ENCODE measurements around the gene ZNF106. TPM values are rescaled to one million over a fixed set of nuclear protein-coding genes. Genes with fewer than 3 reads are reported as not detected.

The ZNF106 gene
- polyA plus RNA-seq, 3 donors, result 29.0 to 121 (median 69.2) TPM

- Histone ChIP-seq H3K27ac (ENCODE audit: low read depth in 1 of 2, low read length in 2 of 2) (no peak overlapping the region), H2AFZ (ENCODE audit: insufficient read depth, low read depth, low read length, poor library complexity, severe bottlenecking) (no peak overlapping the region), H3K9me3 (replicated peaks in 1 of 2; ENCODE audit: control insufficient read depth in 1 of 2, insufficient read depth in 1 of 2, low read length in 2 of 2) (peaks cover 0 to 5% of the 10 kb centered on the region in 2 donors), H3K4me3 (replicated peaks in 1 of 3; ENCODE audit: low read depth in 2 of 3, low read length in 3 of 3) (no peak overlapping the region), H3K4me1 (ENCODE audit: control insufficient read depth in 1 of 2, insufficient read depth in 2 of 2, low read length in 2 of 2) (peaks cover 12 to 15% of the 10 kb centered on the region in 2 donors), H3K4me2 (replicated peaks; ENCODE audit: extremely low read depth, low read length, poor library complexity, severe bottlenecking) (no peak overlapping the region), H3K9ac (ENCODE audit: insufficient read depth, low read length, poor library complexity, severe bottlenecking) (no peak overlapping the region), H3K36me3 (replicated peaks in 1 of 2; ENCODE audit: control insufficient read depth in 1 of 2, insufficient read depth in 2 of 2, low read length in 2 of 2) (peaks cover 0 to 7% of the 10 kb centered on the region in 2 donors), H3K27me3 (ENCODE audit: control insufficient read depth in 2 of 2, insufficient read depth in 2 of 2, low read length in 2 of 2) (no peaks in the 10 kb centered on the region), H4K20me1 (ENCODE audit: insufficient read depth, low read length) (no peaks in the 10 kb centered on the region), H3K79me2 (ENCODE audit: insufficient read depth, low read length) (no peaks in the 10 kb centered on the region)
- Mint-ChIP-seq H3K4me3 (no peak overlapping the region), H3K9me3 (peaks cover 3 to 8% (median 7%) of the 10 kb centered on the region in 7 donors), H3K27ac (peak overlapping the region in 1 of 7 donors; percentile 70), H3K36me3 (peaks cover 5 to 13% of the 10 kb centered on the region in 2 donors), H3K27me3 (ENCODE audit: low read depth in 3 of 3) (peaks cover 0 to 2% (median 0%) of the 10 kb centered on the region in 3 donors), H3K4me1 (peaks cover 15% of the 10 kb centered on the region)
- TF ChIP-seq CTCF (IDR thresholded peaks at IDR 0.05), result no peak
- WGBS (ENCODE audit: insufficient coverage), result no CpG with 5 or more reads among the region's 1 CpG
- DNase-seq, result no peak
- intact Hi-C loops (cut with micrococcal nuclease), result no loop called here
Observed at GRCh38 chr15:42374810-42375209, 116.1 kb downstream of the ZNF106 start.

- H3K4me1 ChIP-seq (ENCODE audit: control insufficient read depth in 1 of 2, insufficient read depth in 2 of 2, low read length in 2 of 2), result peaks cover 20 to 23% of the 10 kb centered on the region in 2 donors
- 100% methylated on average over 2 of the region's 4 CpGs for WGBS (ENCODE audit: insufficient coverage)
- Mint-ChIP-seq H3K4me3 (no peak overlapping the region), H3K4me1 (peaks cover 24% of the 10 kb centered on the region), H3K36me3 (peaks cover 5 to 13% of the 10 kb centered on the region in 2 donors), H3K9me3 (peaks cover 3 to 8% (median 7%) of the 10 kb centered on the region in 7 donors), H3K27me3 (ENCODE audit: low read depth in 3 of 3) (peaks cover 0 to 2% (median 0%) of the 10 kb centered on the region in 3 donors), H3K27ac (peak overlapping the region in 2 of 7 donors; percentile 20 to 60)
- no peaks in the 10 kb centered on the region for H4K20me1 ChIP-seq (ENCODE audit: insufficient read depth, low read length)
- H3K79me2 ChIP-seq (ENCODE audit: insufficient read depth, low read length), result no peaks in the 10 kb centered on the region
- peaks cover 0 to 5% of the 10 kb centered on the region in 2 donors for H3K9me3 ChIP-seq (replicated peaks in 1 of 2; ENCODE audit: control insufficient read depth in 1 of 2, insufficient read depth in 1 of 2, low read length in 2 of 2)
- no peaks in the 10 kb centered on the region for H3K27me3 ChIP-seq (ENCODE audit: control insufficient read depth in 2 of 2, insufficient read depth in 2 of 2, low read length in 2 of 2)
- no peak overlapping the region for H3K4me3 ChIP-seq (replicated peaks in 1 of 3; ENCODE audit: low read depth in 2 of 3, low read length in 3 of 3)
- no peak overlapping the region for H3K4me2 ChIP-seq (replicated peaks; ENCODE audit: extremely low read depth, low read length, poor library complexity, severe bottlenecking)
- H3K27ac ChIP-seq (ENCODE audit: low read depth in 1 of 2, low read length in 2 of 2), result no peak overlapping the region
- no peak overlapping the region for H2AFZ ChIP-seq (ENCODE audit: insufficient read depth, low read depth, low read length, poor library complexity, severe bottlenecking)
- no peak for TF ChIP-seq CTCF (IDR thresholded peaks at IDR 0.05)
- no peak for DNase-seq
- H3K9ac ChIP-seq (ENCODE audit: insufficient read depth, low read length, poor library complexity, severe bottlenecking), result no peak overlapping the region
- intact Hi-C loops (cut with micrococcal nuclease), result no loop called here
- peaks cover 0 to 7% of the 10 kb centered on the region in 2 donors for H3K36me3 ChIP-seq (replicated peaks in 1 of 2; ENCODE audit: control insufficient read depth in 1 of 2, insufficient read depth in 2 of 2, low read length in 2 of 2)
Observed at GRCh38 chr15:42373936-42374335, 117.0 kb downstream of the ZNF106 start.

Measured in CD14-positive monocyte (primary cell).